Measurements from ENCODE around the gene ZNF385B.

Gene ZNF385B

DNA sequence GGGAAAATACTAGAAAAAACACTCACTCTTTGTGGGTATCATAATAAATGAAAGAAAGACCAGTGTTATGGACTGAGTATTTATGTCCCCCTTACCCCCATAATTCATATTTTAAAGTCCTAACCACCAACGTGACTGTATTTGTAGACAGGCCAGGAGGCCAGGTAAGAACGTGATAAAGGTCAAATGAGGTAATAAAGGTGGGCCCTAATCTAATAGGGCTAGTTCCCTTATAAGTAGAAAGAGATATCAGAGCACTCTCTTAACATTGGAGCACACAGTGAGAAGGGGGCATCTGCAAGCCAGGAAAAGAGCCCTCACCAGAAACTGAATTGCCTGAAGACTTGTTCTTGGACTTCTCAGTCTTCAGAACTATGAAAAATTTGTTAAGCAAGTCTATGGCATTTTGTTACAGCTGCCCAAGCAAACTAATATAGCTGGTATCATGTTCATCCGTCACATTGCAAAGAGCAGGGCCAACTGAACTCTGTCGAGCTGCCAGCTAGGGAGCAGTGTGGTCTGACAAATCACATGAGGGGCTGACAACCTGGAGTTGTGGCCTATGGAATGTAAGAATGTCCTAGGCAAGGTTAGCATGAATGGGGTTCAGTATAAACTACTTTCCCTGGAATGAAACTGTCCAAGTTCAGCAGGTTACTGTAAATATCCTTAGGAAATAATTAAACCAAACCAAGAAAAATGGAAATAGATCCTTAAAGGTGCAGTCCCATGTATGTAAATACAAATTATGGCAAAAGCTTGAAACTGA, 280.9 kb downstream of the ZNF385B start:
- in situ Hi-C loops (cut with MboI; ENCODE audit: low pct_unique_long_range_greater_than_20kb, low sequenced_read_pairs, unreplicated experiment), result no loop called here
- no peak for DNase-seq (ENCODE audit: low spot score)
- TF ChIP-seq, protein P1, sequence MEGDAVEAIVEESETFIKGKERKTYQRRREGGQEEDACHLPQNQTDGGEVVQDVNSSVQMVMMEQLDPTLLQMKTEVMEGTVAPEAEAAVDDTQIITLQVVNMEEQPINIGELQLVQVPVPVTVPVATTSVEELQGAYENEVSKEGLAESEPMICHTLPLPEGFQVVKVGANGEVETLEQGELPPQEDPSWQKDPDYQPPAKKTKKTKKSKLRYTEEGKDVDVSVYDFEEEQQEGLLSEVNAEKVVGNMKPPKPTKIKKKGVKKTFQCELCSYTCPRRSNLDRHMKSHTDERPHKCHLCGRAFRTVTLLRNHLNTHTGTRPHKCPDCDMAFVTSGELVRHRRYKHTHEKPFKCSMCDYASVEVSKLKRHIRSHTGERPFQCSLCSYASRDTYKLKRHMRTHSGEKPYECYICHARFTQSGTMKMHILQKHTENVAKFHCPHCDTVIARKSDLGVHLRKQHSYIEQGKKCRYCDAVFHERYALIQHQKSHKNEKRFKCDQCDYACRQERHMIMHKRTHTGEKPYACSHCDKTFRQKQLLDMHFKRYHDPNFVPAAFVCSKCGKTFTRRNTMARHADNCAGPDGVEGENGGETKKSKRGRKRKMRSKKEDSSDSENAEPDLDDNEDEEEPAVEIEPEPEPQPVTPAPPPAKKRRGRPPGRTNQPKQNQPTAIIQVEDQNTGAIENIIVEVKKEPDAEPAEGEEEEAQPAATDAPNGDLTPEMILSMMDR (IDR thresholded peaks at IDR 0.05; ENCODE audit: extremely low read depth, insufficient read depth, missing control alignments), result no peak

DNA sequence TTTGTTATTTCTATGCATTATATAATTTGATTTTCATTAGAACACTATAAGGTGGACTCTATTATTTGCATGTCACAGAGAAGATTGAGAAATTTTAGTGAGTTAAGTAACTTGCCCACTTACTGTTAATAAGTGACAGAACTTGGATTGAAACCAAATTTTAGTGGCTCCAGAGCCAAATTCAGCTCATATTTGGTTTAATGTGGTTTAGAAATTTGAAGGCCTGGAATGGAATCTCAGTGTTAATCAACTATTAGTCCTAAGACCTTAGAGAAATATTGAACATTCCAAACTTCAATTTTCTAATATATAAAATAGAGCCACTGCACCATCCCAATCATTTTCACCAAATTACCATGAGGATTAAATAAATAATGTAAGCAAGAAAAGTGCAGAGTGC, 281.6 kb downstream of the ZNF385B start:
- in situ Hi-C loops (cut with MboI; ENCODE audit: low pct_unique_long_range_greater_than_20kb, low sequenced_read_pairs, unreplicated experiment), result no loop called here
- DNase-seq (ENCODE audit: low spot score), result no peak

DNA sequence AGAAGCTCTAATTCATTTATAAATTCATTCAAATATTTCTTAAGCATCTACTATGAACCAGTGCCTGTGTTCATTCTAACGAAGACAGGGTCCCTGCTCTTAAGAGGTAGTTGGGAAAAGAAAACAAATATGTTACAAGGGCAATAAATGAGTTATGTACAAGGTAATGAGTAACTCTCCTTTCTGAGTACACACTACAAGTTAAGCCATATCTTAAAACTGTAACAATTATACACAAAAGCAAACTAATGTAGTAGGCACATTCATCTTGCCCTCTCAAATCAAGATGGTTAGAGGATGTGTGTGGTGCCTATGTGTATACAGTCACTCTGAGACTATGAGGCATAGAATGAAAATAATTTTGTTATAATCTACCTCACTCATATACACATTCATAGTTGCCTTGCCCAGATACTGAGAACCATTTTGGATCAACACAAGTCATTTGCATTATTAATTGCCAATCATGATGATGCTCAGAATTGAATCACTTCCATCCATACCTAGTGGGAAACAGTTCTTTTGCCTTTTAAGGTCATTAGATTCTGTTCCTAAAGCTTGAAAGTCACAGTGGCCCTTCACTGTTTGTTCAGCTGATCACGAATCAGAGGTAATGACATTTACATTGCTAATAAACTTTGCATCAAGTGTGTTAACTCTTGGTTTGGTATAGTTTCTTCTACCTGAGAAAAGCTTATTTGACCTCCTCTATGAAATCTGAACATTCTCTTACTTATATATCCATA, 283.1 kb downstream of the ZNF385B start:
- DNase-seq (ENCODE audit: low spot score), result no peak
- TF ChIP-seq, protein P1 (IDR thresholded peaks at IDR 0.05; ENCODE audit: extremely low read depth, insufficient read depth, missing control alignments), result no peak
- in situ Hi-C loops (cut with MboI; ENCODE audit: low pct_unique_long_range_greater_than_20kb, low sequenced_read_pairs, unreplicated experiment), result no loop called here

More for the DNA sequence above, 281.6 kb downstream of the ZNF385B start:
- TF ChIP-seq, protein P1 (IDR thresholded peaks at IDR 0.05; ENCODE audit: extremely low read depth, insufficient read depth, missing control alignments), result no peak

DNA sequence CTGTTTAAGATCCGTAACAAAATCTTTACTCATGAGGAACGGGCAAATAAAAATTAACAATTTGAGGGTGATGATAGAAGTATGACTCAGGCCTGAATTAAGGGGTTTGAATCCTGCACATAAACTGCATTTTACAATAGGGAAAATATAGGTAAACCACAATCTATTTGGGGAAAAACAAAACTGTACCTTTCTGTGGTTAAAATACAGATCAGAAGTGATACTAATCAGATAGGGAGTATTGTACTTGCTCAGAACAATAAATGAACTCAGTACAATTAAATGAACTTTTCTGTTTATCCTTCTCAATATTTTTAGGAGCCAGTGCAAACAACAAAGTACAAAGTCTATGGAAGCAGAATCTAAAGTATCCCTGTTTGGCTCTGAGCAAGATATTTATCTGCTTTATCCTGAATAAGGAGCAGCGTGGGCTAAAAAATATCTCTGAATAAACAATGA, 287.3 kb downstream of the ZNF385B start:
- DNase-seq (ENCODE audit: low spot score), result no peak
- TF ChIP-seq, protein P1 (IDR thresholded peaks at IDR 0.05; ENCODE audit: extremely low read depth, insufficient read depth, missing control alignments), result no peak
- in situ Hi-C loops (cut with MboI; ENCODE audit: low pct_unique_long_range_greater_than_20kb, low sequenced_read_pairs, unreplicated experiment), result no loop called here

DNA sequence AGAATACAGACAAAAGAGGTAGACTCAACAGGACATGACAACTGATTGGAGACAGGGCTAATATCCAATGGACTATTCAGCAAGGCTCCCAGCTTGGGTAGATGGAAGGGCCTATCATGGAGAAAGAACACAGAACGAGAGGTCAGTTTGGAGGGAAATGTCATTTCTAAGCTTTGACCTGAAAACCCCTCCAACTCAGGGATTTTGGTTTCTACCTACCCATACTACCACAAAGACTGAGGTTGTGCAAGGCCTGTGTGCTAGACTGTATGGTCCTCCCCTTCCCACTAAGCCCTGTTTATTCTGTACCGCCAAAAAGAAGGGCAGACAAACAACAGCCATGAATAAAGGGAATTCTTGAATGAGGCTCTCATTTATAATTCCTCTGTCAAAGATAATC, 288.9 kb downstream of the ZNF385B start:
- no peak for DNase-seq (ENCODE audit: low spot score)
- in situ Hi-C loops (cut with MboI; ENCODE audit: low pct_unique_long_range_greater_than_20kb, low sequenced_read_pairs, unreplicated experiment), result no loop called here
- TF ChIP-seq, protein P1 (IDR thresholded peaks at IDR 0.05; ENCODE audit: extremely low read depth, insufficient read depth, missing control alignments), result no peak

DNA sequence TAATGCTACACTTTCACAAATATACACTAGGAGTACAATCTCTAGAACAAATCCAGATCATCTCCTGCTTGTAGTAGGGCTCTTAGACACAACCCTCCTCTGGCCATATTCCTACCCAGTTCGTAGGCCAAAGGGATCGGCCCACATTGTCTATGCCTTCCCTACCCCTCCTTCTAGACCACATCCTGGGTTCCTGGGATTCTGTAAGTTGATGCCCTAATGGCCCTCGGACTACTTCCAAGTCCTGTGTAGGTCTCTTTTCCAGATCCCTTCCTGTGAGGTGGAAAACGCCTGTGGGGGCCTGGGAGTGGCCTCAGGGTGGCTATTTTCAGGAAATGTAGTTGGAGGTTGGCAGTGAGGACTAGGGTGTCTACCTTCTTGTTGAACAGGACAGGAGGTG, 289.7 kb downstream of the ZNF385B start:
- TF ChIP-seq, protein P1 (IDR thresholded peaks at IDR 0.05; ENCODE audit: extremely low read depth, insufficient read depth, missing control alignments), result no peak
- DNase-seq (ENCODE audit: low spot score), result no peak
- in situ Hi-C loops (cut with MboI; ENCODE audit: low pct_unique_long_range_greater_than_20kb, low sequenced_read_pairs, unreplicated experiment), result no loop called here
